H9 (cell line): ENCODE results near the gene KMT2C. TPM values are rescaled to one million over a fixed set of nuclear protein-coding genes. Genes with fewer than 3 reads are reported as not detected.

Source experiments
- DNase-seq: peaks from one replicate; pipeline ENCODE4 v3.0.0-alpha.2; 2017
- H2AFZ ChIP-seq: one replicate; pipeline ENCODE4 v1.6.1; 2013; ENCODE audit warnings: mild to moderate bottlenecking, low read length, control low read depth, moderate library complexity
- H2AK5ac ChIP-seq: 2 replicates; pipeline ENCODE4 v1.6.1; 2013; ENCODE audit warnings: low read length, control low read depth, mixed read lengths; ENCODE audit not compliant: insufficient read length
- H2BK120ac ChIP-seq: one replicate; pipeline ENCODE4 v1.6.1; 2013; ENCODE audit warnings: low read depth, mild to moderate bottlenecking, low read length, control low read depth, inconsistent platforms; ENCODE audit not compliant: poor library complexity, severe bottlenecking
- H2BK12ac ChIP-seq: 2 replicates; pipeline ENCODE4 v1.6.1; 2013; ENCODE audit warnings: low read length, control low read depth, mixed read lengths, low read depth; ENCODE audit not compliant: insufficient read length
- H2BK15ac ChIP-seq: 2 replicates; pipeline ENCODE4 v1.6.1; 2013; ENCODE audit warnings: low read depth, low read length, control low read depth
- H2BK20ac ChIP-seq: one replicate; pipeline ENCODE4 v1.6.1; 2013; ENCODE audit warnings: low read depth, mild to moderate bottlenecking, low read length, control low read depth, inconsistent platforms; ENCODE audit not compliant: poor library complexity, severe bottlenecking
- H2BK5ac ChIP-seq: 2 replicates; pipeline ENCODE4 v1.6.1; 2013; ENCODE audit warnings: low read length, control low read depth, mixed read lengths; ENCODE audit not compliant: insufficient read length
- H3K14ac ChIP-seq: 2 replicates; pipeline ENCODE4 v1.6.1; 2013; ENCODE audit warnings: low read length, control low read depth; ENCODE audit not compliant: insufficient read depth
- H3K18ac ChIP-seq: 2 replicates; pipeline ENCODE4 v1.6.1; 2013; ENCODE audit warnings: low read depth, mild to moderate bottlenecking, mixed read lengths, low read length, control low read depth; ENCODE audit not compliant: insufficient read length
- H3K23ac ChIP-seq: 2 replicates; pipeline ENCODE4 v1.6.1; 2013; ENCODE audit warnings: low read length, control low read depth, mixed read lengths, low read depth; ENCODE audit not compliant: insufficient read length
- H3K23me2 ChIP-seq: 2 replicates; pipeline ENCODE4 v1.6.1; 2013; ENCODE audit warnings: low read depth, mild to moderate bottlenecking, mixed read lengths, low read length, control low read depth; ENCODE audit not compliant: insufficient read length, poor library complexity, severe bottlenecking
- H3K27ac ChIP-seq: 2 replicates; pipeline ENCODE4 v1.5.1; 2013; ENCODE audit warnings: low read length, control low read depth, mixed read lengths, low read depth; ENCODE audit not compliant: insufficient read length
- H3K27me3 ChIP-seq: 2 replicates; pipeline ENCODE4 v1.6.1; 2013; ENCODE audit warnings: low read length, control low read depth, inconsistent platforms; ENCODE audit not compliant: insufficient read depth
- H3K4ac ChIP-seq: 2 replicates; pipeline ENCODE4 v1.6.1; 2013; ENCODE audit warnings: low read depth, mild to moderate bottlenecking, control low read depth, inconsistent platforms, low read length, moderate library complexity
- H3K4me1 ChIP-seq: 2 replicates; pipeline ENCODE4 v1.6.1; 2013; ENCODE audit warnings: low read length, control low read depth, inconsistent platforms; ENCODE audit not compliant: insufficient read depth
- H3K4me2 ChIP-seq: 2 replicates; pipeline ENCODE4 v1.6.1; 2013; ENCODE audit warnings: low read length, control low read depth, mixed read lengths; ENCODE audit not compliant: insufficient read length, insufficient read depth
- H3K56ac ChIP-seq: 2 replicates; pipeline ENCODE4 v1.6.1; 2013; ENCODE audit warnings: low read depth, mild to moderate bottlenecking, mixed read lengths, low read length, control low read depth; ENCODE audit not compliant: insufficient read length
- H3K79me1 ChIP-seq: 2 replicates; pipeline ENCODE4 v1.6.1; 2013; ENCODE audit warnings: low read depth, mild to moderate bottlenecking, moderate library complexity, low read length, control low read depth, inconsistent platforms; ENCODE audit not compliant: insufficient read depth, poor library complexity, severe bottlenecking
- H3K79me2 ChIP-seq: 2 replicates; pipeline ENCODE4 v1.6.1; 2013; ENCODE audit warnings: low read length, control low read depth, inconsistent platforms; ENCODE audit not compliant: insufficient read depth
- H3K9ac ChIP-seq: 2 replicates; pipeline ENCODE4 v1.6.1; 2013; ENCODE audit warnings: low read length, control low read depth, mixed read lengths; ENCODE audit not compliant: insufficient read length; ENCODE audit errors: extremely low read depth
- H3K9me3 ChIP-seq: one replicate; pipeline ENCODE4 v1.6.1; 2013; ENCODE audit warnings: low read depth, low read length, inconsistent platforms; ENCODE audit not compliant: control insufficient read depth
- H3T11ph ChIP-seq: one replicate; pipeline ENCODE4 v1.6.1; 2013; ENCODE audit warnings: mild to moderate bottlenecking, low read length, control low read depth, inconsistent platforms
- H4K20me1 ChIP-seq: one replicate; pipeline ENCODE4 v1.6.1; 2013; ENCODE audit not compliant: control insufficient read depth, insufficient read length, insufficient read depth
- H4K5ac ChIP-seq: 2 replicates; pipeline ENCODE4 v1.6.1; 2013; ENCODE audit warnings: low read depth, mild to moderate bottlenecking, mixed read lengths, low read length, control low read depth; ENCODE audit not compliant: insufficient read length
- H4K8ac ChIP-seq: replicated peaks from 2 replicates; pipeline ENCODE4 v1.6.1; 2013; ENCODE audit warnings: low read length, control low read depth, mixed read lengths, low read depth; ENCODE audit not compliant: insufficient read length
- H4K91ac ChIP-seq: 2 replicates; pipeline ENCODE4 v1.6.1; 2013; ENCODE audit warnings: low read depth, mild to moderate bottlenecking, moderate library complexity, mixed read lengths, low read length, control low read depth; ENCODE audit not compliant: insufficient read length
- H3K27ac Mint-ChIP-seq, 3 experiments: 2 replicates in 2 of 3; 3 replicates in 1 of 3; pipeline ENCODE4 v1.8.0; 2020 to 2021; ENCODE audit warnings: mixed read lengths in 3 of 3, mild to moderate bottlenecking in 1 of 3, moderate library complexity in 1 of 3
- H3K27me3 Mint-ChIP-seq: 2 replicates; pipeline ENCODE4 v1.8.0; 2021; ENCODE audit warnings: low read depth, mild to moderate bottlenecking, moderate library complexity, mixed read lengths
- H3K36me3 Mint-ChIP-seq, 3 experiments: 2 replicates in 2 of 3; 3 replicates in 1 of 3; pipeline ENCODE4 v1.8.0; 2020 to 2021; ENCODE audit warnings: low read depth in 3 of 3, mixed read lengths in 3 of 3; ENCODE audit not compliant: insufficient read depth in 1 of 3
- H3K4me1 Mint-ChIP-seq, 2 experiments: 2 replicates each; pipeline ENCODE4 v1.8.0; 2020; ENCODE audit warnings: mixed read lengths in 2 of 2
- H3K4me3 Mint-ChIP-seq, 2 experiments: 2 replicates in 1 of 2; 3 replicates in 1 of 2; pipeline ENCODE4 v1.8.0; 2020 to 2021; ENCODE audit warnings: mild to moderate bottlenecking in 2 of 2, mixed read lengths in 2 of 2, moderate library complexity in 1 of 2
- H3K9me3 Mint-ChIP-seq, 2 experiments: 2 replicates in 1 of 2; 3 replicates in 1 of 2; pipeline ENCODE4 v1.8.0; 2020; ENCODE audit warnings: mild to moderate bottlenecking in 2 of 2, mixed read lengths in 2 of 2, moderate library complexity in 1 of 2
- CTCF ChIP-seq: fragments of 200-600 bp; sonication (generic); conservative IDR thresholded peaks from 3 replicates; pipeline ENCODE4 v1.8.0; 2021; ENCODE audit warnings: antibody characterized with exemption, mild to moderate bottlenecking
- WGBS: extraction: QIAGEN DNeasy Blood & Tissue Kit; methylation state at CpG from one replicate; pipeline ENCODE4 v1.1.7; 2013; ENCODE audit warnings: missing lambda C conversion rate, low lambda C conversion rate, mixed read lengths; ENCODE audit not compliant: insufficient read length; ENCODE audit errors: extremely low coverage; 5-methylcytosine and 5-hydroxymethylcytosine counted together
- total RNA-seq: library from RNA; stranded (reverse); gene quantifications from 2 replicates; pipeline ENCODE4 v1.2.1, GENCODE V29; 2021

Gene KMT2C
- total RNA-seq, 1 experiment from 2014 or later, result 32.2 TPM

- no peak overlapping the region for H4K5ac ChIP-seq
- no peak overlapping the region for H3K27ac ChIP-seq
- Mint-ChIP-seq H3K27ac (peak overlapping the region in 1 of 3 experiments; percentile 83; a peak in 1 of 7 replicates), H3K4me3 (no peak overlapping the region), H3K27me3 (no peaks in the 10 kb centered on the region), H3K36me3 (peaks cover 0 to 26% (median 17%) of the 10 kb centered on the region in 3 experiments; a peak in 6 of 7 replicates), H3K9me3 (no peaks in the 10 kb centered on the region), H3K4me1 (no peaks in the 10 kb centered on the region)
- no peak overlapping the region for H2BK20ac ChIP-seq
- H3K79me1 ChIP-seq, result no peaks in the 10 kb centered on the region
- no peak overlapping the region for H3K18ac ChIP-seq
- H4K20me1 ChIP-seq, result no peaks in the 10 kb centered on the region
- no peak overlapping the region for H2AFZ ChIP-seq
- no peak overlapping the region for H4K8ac ChIP-seq
- WGBS, result no CpG with 5 or more reads among the region's 6 CpGs
- no peaks in the 10 kb centered on the region for H3K27me3 ChIP-seq
- H3K4ac ChIP-seq, result no peak overlapping the region
- H3T11ph ChIP-seq, result no peak overlapping the region
- no peak for TF ChIP-seq CTCF
- H2AK5ac ChIP-seq, result no peak overlapping the region
- H3K23me2 ChIP-seq, result no peaks in the 10 kb centered on the region
- no peak overlapping the region for H3K23ac ChIP-seq
- no peak overlapping the region for H2BK12ac ChIP-seq
- H3K79me2 ChIP-seq, result no peaks in the 10 kb centered on the region
- H3K4me1 ChIP-seq, result no peaks in the 10 kb centered on the region
- H4K91ac ChIP-seq, result no peak overlapping the region
- no peak for DNase-seq
- H3K9ac ChIP-seq, result no peak overlapping the region
- no peak overlapping the region for H3K4me2 ChIP-seq
- H2BK15ac ChIP-seq, result no peak overlapping the region
- H2BK5ac ChIP-seq, result no peak overlapping the region
- no peak overlapping the region for H3K14ac ChIP-seq
- no peak overlapping the region for H3K56ac ChIP-seq
- H2BK120ac ChIP-seq, result no peak overlapping the region
- no peaks in the 10 kb centered on the region for H3K9me3 ChIP-seq
Observed at GRCh38 chr7:152200395-152200794, 235.4 kb downstream of the KMT2C start.
